ENCODE measurements around the gene KBTBD3.
"Not testable (repeated sequence)": the region's sequence is repeated elsewhere in the genome, so short reads cannot be mapped to it uniquely, and the experiment has no call there.

KBTBD3 gene

GRCh38 chr11:106003094-106003493, 74.1 kb downstream of the KBTBD3 start:
- DNase-seq, result not testable (repeated sequence)

GRCh38 chr11:106001304-106002012, 75.7 kb downstream of the KBTBD3 start:
- no peak for DNase-seq

Measured in DMS79 treated with DMSO at 0.1 percent for 48 hours (cell line).